ENCODE results near the gene FADD.

The FADD gene

DNA sequence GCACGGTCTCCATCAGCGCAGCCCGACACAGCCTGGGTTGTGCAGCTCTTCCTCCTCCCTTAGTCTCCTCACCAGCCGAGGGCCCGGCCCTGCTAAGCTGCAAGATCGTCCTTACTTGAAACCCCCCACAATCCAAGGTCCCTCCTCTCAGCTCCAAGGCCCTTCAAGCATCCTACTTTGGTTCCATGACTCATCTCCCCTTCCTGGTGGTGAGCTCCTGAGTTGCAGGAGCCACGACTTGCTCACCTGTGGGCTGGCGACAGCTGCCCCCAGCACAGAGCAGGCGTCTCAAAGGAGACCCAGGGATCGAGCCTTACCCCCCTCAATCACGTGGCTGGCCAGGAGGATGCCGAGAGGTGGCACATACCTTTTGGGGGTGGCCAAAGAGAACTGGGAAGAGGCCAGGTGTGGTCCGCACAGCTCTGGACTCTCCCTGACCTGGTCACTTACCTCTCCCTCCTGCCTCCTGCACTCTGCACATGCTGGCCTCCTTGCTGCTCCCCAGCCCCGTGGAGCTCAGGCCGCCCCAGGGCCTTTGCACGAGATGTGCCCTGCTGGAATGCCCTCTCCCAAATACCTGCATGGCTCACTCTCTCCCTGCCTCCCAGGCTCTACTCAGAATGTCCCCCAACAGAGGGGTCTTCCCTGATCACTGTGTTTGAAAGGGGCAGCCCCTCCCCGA lies 35.2 kb upstream of the FADD start:
- DNase-seq (ENCODE audit: low read depth, low spot score) = no peak
- H3K4me3 ChIP-seq (ENCODE audit: low read length) = no peak overlapping the region
- H3K9me3 ChIP-seq (ENCODE audit: control insufficient read depth, insufficient read depth, low read length) = no peaks in the 10 kb centered on the region
- no CpG with 5 or more reads among the region's 17 CpGs for WGBS (ENCODE audit: insufficient coverage, insufficient read length)
- H3K36me3 ChIP-seq (ENCODE audit: control insufficient read depth, insufficient read depth, low read length) = no peaks in the 10 kb centered on the region
- H3K27me3 ChIP-seq (ENCODE audit: control insufficient read depth, insufficient read depth, low read length) = no peaks in the 10 kb centered on the region
- H3K27ac ChIP-seq (ENCODE audit: low read length) = no peak overlapping the region
- no peaks in the 10 kb centered on the region for H3K4me1 ChIP-seq (ENCODE audit: control insufficient read depth, insufficient read depth, low read length)

DNA sequence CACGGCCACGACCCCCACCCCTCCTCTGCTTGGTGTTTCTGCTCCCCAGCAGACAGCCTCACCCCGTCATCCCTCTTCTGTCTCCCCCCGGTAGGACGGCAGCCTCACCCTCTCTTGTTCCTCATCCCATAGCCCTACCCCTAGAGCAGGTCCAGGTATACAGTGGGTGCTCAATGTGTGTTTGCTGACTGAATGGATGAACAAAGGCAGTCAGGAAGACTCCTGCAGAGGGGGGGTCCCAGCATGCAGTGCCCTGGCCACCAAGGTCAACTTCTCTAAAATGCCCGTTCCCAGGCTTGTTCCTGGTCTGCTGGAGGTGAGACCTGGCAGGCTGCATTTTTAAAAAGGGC lies 34.7 kb upstream of the FADD start:
- H3K9me3 ChIP-seq (ENCODE audit: control insufficient read depth, insufficient read depth, low read length) = no peaks in the 10 kb centered on the region
- DNase-seq (ENCODE audit: low read depth, low spot score) = no peak
- WGBS (ENCODE audit: insufficient coverage, insufficient read length) = no CpG with 5 or more reads among the region's 6 CpGs
- no peaks in the 10 kb centered on the region for H3K4me1 ChIP-seq (ENCODE audit: control insufficient read depth, insufficient read depth, low read length)
- H3K36me3 ChIP-seq (ENCODE audit: control insufficient read depth, insufficient read depth, low read length) = no peaks in the 10 kb centered on the region
- no peak overlapping the region for H3K4me3 ChIP-seq (ENCODE audit: low read length)
- H3K27ac ChIP-seq (ENCODE audit: low read length) = no peak overlapping the region
- no peaks in the 10 kb centered on the region for H3K27me3 ChIP-seq (ENCODE audit: control insufficient read depth, insufficient read depth, low read length)

DNA sequence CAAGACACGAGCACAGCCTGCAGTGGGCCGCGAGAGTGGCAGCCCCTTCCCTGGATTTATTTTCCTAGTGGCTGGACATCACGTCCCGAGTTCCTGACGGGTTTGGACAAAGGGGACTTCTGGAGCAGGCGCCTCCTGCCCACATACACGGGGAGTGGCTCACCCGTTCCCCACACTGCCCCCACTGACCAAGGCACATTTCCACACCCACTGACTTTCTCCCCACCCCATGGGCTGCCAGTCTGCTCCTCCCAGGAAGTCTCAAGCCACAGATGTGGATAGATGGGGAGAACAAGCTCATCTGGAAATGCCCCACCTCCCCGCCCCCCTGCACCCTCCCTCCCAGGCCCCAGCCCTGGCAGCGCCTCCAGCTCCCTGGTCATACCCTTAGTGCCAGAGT lies 34.0 kb upstream of the FADD start:
- H3K4me1 ChIP-seq (ENCODE audit: control insufficient read depth, insufficient read depth, low read length) = no peaks in the 10 kb centered on the region
- H3K27me3 ChIP-seq (ENCODE audit: control insufficient read depth, insufficient read depth, low read length) = no peaks in the 10 kb centered on the region
- H3K9me3 ChIP-seq (ENCODE audit: control insufficient read depth, insufficient read depth, low read length) = no peaks in the 10 kb centered on the region
- no CpG with 5 or more reads among the region's 11 CpGs for WGBS (ENCODE audit: insufficient coverage, insufficient read length)
- H3K4me3 ChIP-seq (ENCODE audit: low read length) = no peak overlapping the region
- no peaks in the 10 kb centered on the region for H3K36me3 ChIP-seq (ENCODE audit: control insufficient read depth, insufficient read depth, low read length)
- no peak overlapping the region for H3K27ac ChIP-seq (ENCODE audit: low read length)
- DNase-seq (ENCODE audit: low read depth, low spot score) = no peak

DNA sequence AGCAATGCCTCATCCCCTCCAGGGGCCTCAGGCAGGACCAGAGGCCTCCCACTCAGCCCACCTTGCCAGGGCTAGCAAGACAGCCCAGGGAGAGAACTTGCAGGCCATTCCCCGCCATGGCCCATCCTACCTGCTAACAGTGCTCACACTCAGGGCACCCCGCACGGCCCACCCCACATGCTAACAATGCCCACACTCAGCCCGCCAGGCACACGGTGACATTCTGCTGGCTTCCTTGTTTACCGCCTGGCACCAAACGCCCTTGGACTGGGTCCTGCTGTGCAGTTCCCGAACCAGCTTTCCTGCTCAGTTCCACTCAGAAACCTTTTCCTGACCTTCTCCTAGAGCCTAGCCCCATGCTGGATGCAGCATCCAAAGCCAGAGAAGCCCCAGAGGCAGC lies 33.5 kb upstream of the FADD start:
- WGBS (ENCODE audit: insufficient coverage, insufficient read length) = no CpG with 5 or more reads among the region's 8 CpGs
- no peak for DNase-seq (ENCODE audit: low read depth, low spot score)
- no peak overlapping the region for H3K4me3 ChIP-seq (ENCODE audit: low read length)
- H3K27me3 ChIP-seq (ENCODE audit: control insufficient read depth, insufficient read depth, low read length) = no peaks in the 10 kb centered on the region
- no peaks in the 10 kb centered on the region for H3K4me1 ChIP-seq (ENCODE audit: control insufficient read depth, insufficient read depth, low read length)
- no peaks in the 10 kb centered on the region for H3K36me3 ChIP-seq (ENCODE audit: control insufficient read depth, insufficient read depth, low read length)
- no peaks in the 10 kb centered on the region for H3K9me3 ChIP-seq (ENCODE audit: control insufficient read depth, insufficient read depth, low read length)
- no peak overlapping the region for H3K27ac ChIP-seq (ENCODE audit: low read length)

DNA sequence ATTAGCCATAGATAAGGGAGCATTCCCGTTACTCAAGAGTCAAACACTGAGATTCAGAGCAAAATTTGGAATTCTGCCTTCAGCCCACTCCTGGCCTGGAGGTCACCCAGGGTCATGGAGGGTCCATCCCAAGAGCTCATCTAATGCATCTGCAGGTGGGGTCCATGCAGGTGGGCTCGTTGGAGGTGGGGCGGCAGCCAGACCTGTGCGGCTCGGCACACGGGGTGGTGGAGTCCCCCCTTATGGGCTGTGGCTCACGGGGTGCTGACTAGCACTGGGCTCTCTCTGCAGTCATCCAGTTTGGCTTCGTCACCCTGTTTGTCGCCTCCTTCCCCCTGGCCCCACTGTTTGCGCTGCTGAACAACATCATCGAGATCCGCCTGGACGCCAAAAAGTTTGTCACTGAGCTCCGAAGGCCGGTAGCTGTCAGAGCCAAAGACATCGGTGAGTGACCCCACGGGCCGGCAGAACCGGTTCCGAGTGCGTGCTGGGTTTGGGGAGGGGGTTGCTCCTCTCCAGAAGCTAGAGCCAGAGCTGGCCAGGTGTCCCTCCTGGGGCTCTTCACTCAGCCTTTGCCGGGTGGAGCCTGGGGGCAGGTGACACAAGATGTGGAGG lies 32.4 kb upstream of the FADD start:
- Histone ChIP-seq H3K9me3 (ENCODE audit: control insufficient read depth, insufficient read depth, low read length) (no peaks in the 10 kb centered on the region), H3K36me3 (ENCODE audit: control insufficient read depth, insufficient read depth, low read length) (no peaks in the 10 kb centered on the region), H3K27me3 (ENCODE audit: control insufficient read depth, insufficient read depth, low read length) (no peaks in the 10 kb centered on the region), H3K27ac (ENCODE audit: low read length) (no peak overlapping the region), H3K4me1 (ENCODE audit: control insufficient read depth, insufficient read depth, low read length) (peaks cover 2% of the 10 kb centered on the region; the same call in 1 of the 2 replicates), H3K4me3 (ENCODE audit: low read length) (no peak overlapping the region)
- no CpG with 5 or more reads among the region's 22 CpGs for WGBS (ENCODE audit: insufficient coverage, insufficient read length)
- no peak for DNase-seq (ENCODE audit: low read depth, low spot score)

DNA sequence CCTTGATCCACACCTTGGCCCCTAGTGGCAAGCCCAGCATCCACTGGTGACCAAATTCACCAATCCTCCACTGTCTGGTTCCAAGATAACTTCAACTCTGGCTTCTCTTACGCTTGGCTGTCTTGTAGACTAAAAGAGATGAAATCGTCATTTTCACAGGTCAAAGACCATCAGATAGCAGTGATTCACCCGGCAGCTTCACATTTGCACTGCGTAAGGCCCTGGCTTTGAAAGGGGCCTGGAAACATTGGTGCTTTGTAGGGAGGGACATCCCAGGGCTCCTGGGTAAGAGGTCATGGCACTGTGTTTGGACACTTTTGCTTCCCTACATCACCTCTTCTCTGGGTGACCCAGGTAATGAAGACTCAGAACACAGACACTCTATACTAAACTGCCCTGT lies 30.1 kb upstream of the FADD start:
- H3K9me3 ChIP-seq (ENCODE audit: control insufficient read depth, insufficient read depth, low read length) = no peaks in the 10 kb centered on the region
- WGBS (ENCODE audit: insufficient coverage, insufficient read length) = no CpG with 5 or more reads among the region's 4 CpGs

DNA sequence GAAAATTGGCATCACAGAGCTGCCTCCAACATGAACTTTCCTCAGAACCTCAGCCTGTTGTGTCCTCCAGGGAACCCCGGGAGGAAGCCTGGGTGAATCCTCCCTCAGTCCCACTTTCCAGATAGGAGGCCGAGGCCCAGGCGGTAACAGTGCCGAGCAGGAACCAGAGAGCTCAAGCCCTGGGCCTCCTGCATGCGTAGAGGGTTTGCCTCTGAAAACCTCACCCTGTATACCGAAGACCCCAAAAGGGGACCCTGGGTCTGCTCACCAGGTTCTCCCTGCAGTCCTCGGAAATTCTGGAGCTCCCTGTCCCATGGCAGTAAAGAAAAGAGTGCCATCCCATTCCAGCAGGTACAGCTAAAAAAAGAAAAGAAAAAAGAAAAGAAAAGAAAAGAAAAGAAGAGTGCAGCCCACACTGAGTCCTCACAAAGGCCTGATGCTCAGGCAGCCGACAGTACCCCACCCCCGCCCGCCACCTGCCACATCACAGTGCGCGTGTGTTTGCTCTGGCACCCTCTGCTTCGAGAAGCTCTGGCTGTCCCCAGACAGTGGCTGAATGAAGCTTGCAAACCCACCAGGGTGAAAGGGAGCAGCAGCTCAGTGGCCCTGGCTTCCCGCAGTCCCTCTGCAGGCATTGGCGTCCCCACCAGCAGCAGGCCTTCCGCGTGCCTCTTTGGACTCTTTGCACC lies 28.4 kb upstream of the FADD start:
- peaks cover 2% of the 10 kb centered on the region; the same call in 1 of the 2 replicates for H3K4me1 ChIP-seq (ENCODE audit: control insufficient read depth, insufficient read depth, low read length)
- H3K4me3 ChIP-seq (ENCODE audit: low read length) = no peak overlapping the region
- H3K27me3 ChIP-seq (ENCODE audit: control insufficient read depth, insufficient read depth, low read length) = no peaks in the 10 kb centered on the region
- DNase-seq (ENCODE audit: low read depth, low spot score) = no peak
- WGBS (ENCODE audit: insufficient coverage, insufficient read length) = no CpG with 5 or more reads among the region's 17 CpGs
- H3K27ac ChIP-seq (ENCODE audit: low read length) = no peak overlapping the region
- no peaks in the 10 kb centered on the region for H3K9me3 ChIP-seq (ENCODE audit: control insufficient read depth, insufficient read depth, low read length)
- no peaks in the 10 kb centered on the region for H3K36me3 ChIP-seq (ENCODE audit: control insufficient read depth, insufficient read depth, low read length)

More for the DNA sequence above, 30.1 kb upstream of the FADD start:
- H3K4me3 ChIP-seq (ENCODE audit: low read length) = no peak overlapping the region
- no peak overlapping the region for H3K27ac ChIP-seq (ENCODE audit: low read length)
- no peak for DNase-seq (ENCODE audit: low read depth, low spot score)
- no peaks in the 10 kb centered on the region for H3K36me3 ChIP-seq (ENCODE audit: control insufficient read depth, insufficient read depth, low read length)
- H3K4me1 ChIP-seq (ENCODE audit: control insufficient read depth, insufficient read depth, low read length) = peaks cover 2% of the 10 kb centered on the region; the same call in 1 of the 2 replicates
- no peaks in the 10 kb centered on the region for H3K27me3 ChIP-seq (ENCODE audit: control insufficient read depth, insufficient read depth, low read length)

DNA sequence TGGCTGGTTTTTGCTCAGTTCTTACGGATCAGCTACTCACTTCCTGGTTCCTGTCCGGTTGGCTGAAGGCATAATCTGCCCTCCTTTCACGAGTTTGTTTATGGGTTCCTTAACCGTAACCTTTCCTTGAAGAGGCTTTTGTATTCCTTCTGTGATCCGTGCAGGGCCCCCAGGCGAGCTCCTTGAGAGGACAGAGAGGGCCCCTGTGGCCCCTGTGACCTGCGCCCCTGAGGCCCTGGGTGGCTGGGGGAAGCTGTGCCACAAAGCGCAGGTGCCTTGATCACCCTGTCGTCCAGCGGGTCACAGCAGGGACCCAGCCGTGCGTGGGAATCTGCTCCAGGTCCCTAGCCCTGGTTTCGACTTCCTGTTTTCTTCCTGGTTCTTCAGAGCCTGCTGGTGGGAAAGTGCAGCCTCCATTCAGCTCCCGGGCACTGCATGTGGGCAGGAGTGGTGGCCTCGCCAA lies 27.8 kb upstream of the FADD start:
- H3K9me3 ChIP-seq (ENCODE audit: control insufficient read depth, insufficient read depth, low read length) = no peaks in the 10 kb centered on the region
- no peak overlapping the region for H3K4me3 ChIP-seq (ENCODE audit: low read length)
- no peaks in the 10 kb centered on the region for H3K27me3 ChIP-seq (ENCODE audit: control insufficient read depth, insufficient read depth, low read length)
- no CpG with 5 or more reads among the region's 15 CpGs for WGBS (ENCODE audit: insufficient coverage, insufficient read length)
- no peaks in the 10 kb centered on the region for H3K36me3 ChIP-seq (ENCODE audit: control insufficient read depth, insufficient read depth, low read length)
- H3K27ac ChIP-seq (ENCODE audit: low read length) = no peak overlapping the region
- DNase-seq (ENCODE audit: low read depth, low spot score) = no peak
- H3K4me1 ChIP-seq (ENCODE audit: control insufficient read depth, insufficient read depth, low read length) = peaks cover 2% of the 10 kb centered on the region; the same call in 1 of the 2 replicates

DNA sequence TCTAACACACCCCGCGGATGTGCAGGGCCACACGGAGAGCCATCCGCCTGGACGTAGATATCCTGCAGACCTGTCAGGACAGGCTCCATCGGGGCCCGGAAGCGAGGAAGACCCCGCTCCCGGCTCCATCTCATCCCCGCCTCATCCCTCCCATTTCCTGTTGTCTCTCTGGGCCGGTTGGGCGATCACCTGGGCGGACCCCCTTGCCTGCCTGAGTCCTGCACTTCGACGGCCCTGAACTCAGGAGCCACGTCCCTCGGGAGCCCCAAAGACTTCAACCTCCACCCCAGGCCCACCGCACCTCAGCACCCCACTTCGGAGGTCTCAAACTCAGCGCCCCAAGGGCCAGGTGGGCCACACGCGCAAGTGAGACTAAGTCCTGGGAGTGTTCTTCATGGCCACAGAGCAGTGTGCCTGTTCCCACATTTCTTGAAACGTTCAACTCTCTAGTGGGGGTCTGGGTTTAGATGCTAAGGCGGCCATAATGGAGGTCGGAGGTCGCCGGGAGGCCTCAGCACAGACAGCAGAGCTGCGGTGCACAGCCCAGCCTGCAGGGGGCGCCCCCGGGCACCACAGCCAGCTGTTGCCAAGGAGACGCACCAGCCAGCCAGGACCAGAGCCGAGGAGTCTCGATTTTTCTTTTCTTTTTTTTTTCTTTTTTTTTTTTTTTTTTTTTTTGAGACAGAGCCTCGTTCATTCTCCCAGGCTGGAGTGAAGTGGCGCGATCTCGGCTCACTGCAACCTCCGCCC lies 26.0 kb upstream of the FADD start:
- Histone ChIP-seq H3K9me3 (ENCODE audit: control insufficient read depth, insufficient read depth, low read length) (no peaks in the 10 kb centered on the region), H3K36me3 (ENCODE audit: control insufficient read depth, insufficient read depth, low read length) (no peaks in the 10 kb centered on the region), H3K27ac (ENCODE audit: low read length) (no peak overlapping the region), H3K4me3 (ENCODE audit: low read length) (no peak overlapping the region), H3K4me1 (ENCODE audit: control insufficient read depth, insufficient read depth, low read length) (peaks cover 2% of the 10 kb centered on the region; the same call in 1 of the 2 replicates), H3K27me3 (ENCODE audit: control insufficient read depth, insufficient read depth, low read length) (no peaks in the 10 kb centered on the region)
- no CpG with 5 or more reads among the region's 39 CpGs for WGBS (ENCODE audit: insufficient coverage, insufficient read length)
- DNase-seq (ENCODE audit: low read depth, low spot score) = peak; percentile 48

DNA sequence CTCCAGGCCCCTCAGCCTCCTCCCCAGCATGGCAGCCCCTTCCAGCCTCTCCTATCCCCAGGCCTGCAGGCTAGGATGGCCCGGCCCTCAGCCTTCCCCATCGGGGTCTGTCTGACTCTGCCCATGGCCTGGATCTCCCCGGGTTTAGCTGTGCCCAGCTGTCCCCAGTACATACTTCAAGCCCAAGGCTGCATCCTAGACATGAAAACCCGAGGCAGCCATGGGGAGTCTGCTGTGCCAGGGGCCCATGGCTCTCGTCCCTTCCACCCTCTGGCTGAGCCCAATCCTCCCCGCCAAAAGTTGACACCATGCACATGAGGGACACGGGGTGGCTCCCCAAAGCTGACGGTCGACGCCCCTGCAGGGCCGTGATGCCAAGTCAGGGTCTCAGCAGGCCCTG lies 22.2 kb upstream of the FADD start:
- no peak overlapping the region for H3K4me3 ChIP-seq (ENCODE audit: low read length)
- H3K27ac ChIP-seq (ENCODE audit: low read length) = no peak overlapping the region
- H3K4me1 ChIP-seq (ENCODE audit: control insufficient read depth, insufficient read depth, low read length) = no peaks in the 10 kb centered on the region
- H3K9me3 ChIP-seq (ENCODE audit: control insufficient read depth, insufficient read depth, low read length) = no peaks in the 10 kb centered on the region
- H3K36me3 ChIP-seq (ENCODE audit: control insufficient read depth, insufficient read depth, low read length) = no peaks in the 10 kb centered on the region
- WGBS (ENCODE audit: insufficient coverage, insufficient read length) = no CpG with 5 or more reads among the region's 11 CpGs
- DNase-seq (ENCODE audit: low read depth, low spot score) = no peak
- H3K27me3 ChIP-seq (ENCODE audit: control insufficient read depth, insufficient read depth, low read length) = no peaks in the 10 kb centered on the region
